Urinary bladder (tissue), 4 donors: ENCODE data around the gene SPATA12. TPM values are rescaled to one million over a fixed set of nuclear protein-coding genes. Genes with fewer than 3 reads are reported as not detected.

Experiments used
- DNase-seq: peaks from one replicate; pipeline ENCODE4 v3.0.0-alpha.2; 2015; ENCODE audit errors: extremely low spot score
- H3K27ac ChIP-seq: one replicate; pipeline ENCODE4 v1.5.1; 2013; ENCODE audit warnings: low read depth, mild to moderate bottlenecking, moderate library complexity
- H3K36me3 ChIP-seq: one replicate; pipeline ENCODE4 v1.6.1; 2013; ENCODE audit warnings: mild to moderate bottlenecking, moderate library complexity; ENCODE audit not compliant: insufficient read depth
- H3K4me1 ChIP-seq: one replicate; pipeline ENCODE4 v1.6.1; 2013; ENCODE audit warnings: mild to moderate bottlenecking, moderate library complexity; ENCODE audit not compliant: insufficient read depth
- H3K4me3 ChIP-seq: one replicate; pipeline ENCODE4 v1.5.1; 2013; ENCODE audit warnings: low read depth, low read length
- WGBS: extraction: QIAGEN DNeasy Blood & Tissue Kit; methylation state at CpG from one replicate; pipeline ENCODE4 v1.1.7; 2013; 5-methylcytosine and 5-hydroxymethylcytosine counted together
- polyA plus RNA-seq: library from polyadenylated mRNA; stranded (reverse); fragments of 200-250 nt; gene quantifications from one replicate; pipeline ENCODE4 v1.2.3, GENCODE V29; 2013
- total RNA-seq: library from RNA; depleted of rRNA; stranded (reverse); fragments of >200 nt; gene quantifications from one replicate; pipeline ENCODE4 v1.2.3, GENCODE V29; 2014
- donor health status: healthy with polysubstance abuse.
- donor health status: healthy.

Gene SPATA12
- total and polyA plus RNA-seq, 2 donors = 0.09 TPM; not detected in 1

DNA sequence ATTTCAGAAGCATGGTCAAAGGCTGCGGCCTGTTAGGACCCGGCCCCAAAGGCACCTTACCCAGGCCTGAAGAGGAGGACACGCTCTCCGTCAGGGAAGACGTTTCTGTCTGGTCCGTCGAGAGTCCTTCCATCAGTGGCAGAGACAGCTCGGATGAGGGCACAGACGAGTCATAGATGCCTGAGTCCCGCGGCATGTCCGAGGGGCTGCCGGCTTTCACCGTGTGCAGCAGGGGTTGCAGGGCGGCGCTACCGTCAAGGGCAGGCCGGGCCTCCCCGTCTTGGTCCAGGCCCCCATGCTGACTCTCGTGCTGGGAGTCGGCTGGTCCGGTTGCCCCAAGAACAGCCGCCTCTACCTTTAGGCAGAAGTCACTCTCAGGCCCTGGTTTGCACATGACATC is 37.1 kb downstream of the SPATA12 start:
- no peak for DNase-seq
- WGBS = 94% methylated on average over 23 of the region's 23 CpGs
- Histone ChIP-seq H3K4me3 (no peak overlapping the region), H3K27ac (no peak overlapping the region), H3K4me1 (no peaks in the 10 kb centered on the region), H3K36me3 (no peaks in the 10 kb centered on the region)

DNA sequence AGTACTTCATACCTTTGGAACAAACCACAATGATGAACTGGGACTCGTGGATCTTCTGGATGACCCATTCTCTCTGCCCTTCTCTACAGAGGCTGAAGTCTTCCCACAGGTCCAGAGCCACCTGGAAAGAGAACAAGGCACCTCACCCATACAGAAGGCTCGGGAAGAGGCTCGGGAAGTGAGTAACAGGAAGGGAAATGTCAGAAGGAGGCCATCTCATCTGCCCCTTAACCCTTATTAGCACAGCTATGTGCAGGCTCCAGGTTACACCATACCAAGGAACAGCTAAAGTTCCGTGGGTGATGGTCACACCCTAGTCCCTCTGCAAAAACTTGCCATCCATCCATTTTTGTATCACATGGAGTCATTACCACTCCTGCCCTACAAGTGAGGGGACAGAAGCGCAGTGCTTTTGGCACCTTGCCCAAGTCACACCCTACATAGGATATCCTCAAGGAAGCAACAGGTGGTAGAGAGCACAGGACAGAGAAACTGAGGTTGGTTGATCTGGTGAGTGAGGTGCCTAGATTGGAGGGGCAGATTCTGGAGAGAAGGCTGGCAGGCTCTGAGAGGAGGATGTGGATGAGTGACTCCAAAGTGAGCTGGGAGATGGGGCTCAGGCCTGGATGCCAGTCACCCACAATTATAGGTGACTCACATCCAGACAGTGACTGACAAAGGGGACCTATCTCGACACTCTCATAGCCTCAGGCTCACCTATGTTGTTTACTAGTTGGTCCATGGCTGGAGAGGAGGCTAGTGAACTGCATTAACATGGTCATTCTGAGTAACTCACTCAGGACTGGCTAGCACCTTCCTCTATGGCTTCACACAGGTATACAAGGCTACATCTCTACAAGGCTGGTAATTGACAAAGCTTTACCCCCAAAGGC is 38.2 kb downstream of the SPATA12 start:
- no peak for DNase-seq
- Histone ChIP-seq H3K36me3 (no peaks in the 10 kb centered on the region), H3K4me3 (no peak overlapping the region), H3K4me1 (no peaks in the 10 kb centered on the region), H3K27ac (no peak overlapping the region)
- WGBS = 81% methylated on average over 6 of the region's 6 CpGs

DNA sequence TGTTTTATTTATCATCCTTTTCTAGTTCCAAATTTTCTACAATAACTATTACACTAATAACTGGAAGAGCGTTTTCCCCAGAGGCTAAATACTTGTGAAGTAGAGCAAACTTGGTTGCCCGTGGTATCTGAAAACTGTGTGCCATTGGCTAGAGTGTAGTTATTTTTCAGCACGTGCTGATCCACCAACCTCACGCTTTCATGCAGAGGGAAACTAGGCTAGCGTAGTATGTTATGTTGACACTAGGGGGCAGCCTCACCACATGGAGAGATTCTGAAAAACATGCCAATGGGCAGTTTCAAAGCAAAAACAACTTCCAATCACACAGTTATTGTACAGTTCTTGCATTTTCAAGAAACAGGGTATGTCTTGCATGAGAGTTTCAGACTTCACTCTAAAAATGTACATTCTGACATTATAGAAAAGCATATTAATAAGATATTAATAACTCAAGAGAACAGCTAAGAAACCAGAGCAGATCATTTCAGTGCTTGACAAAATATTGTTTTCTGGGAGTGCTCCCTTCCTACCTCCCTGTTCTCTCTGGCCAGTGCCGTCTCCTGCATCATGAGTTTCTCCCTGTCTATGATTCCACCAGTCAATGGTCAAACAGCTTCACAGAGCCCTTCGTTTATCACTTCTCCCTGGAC is 39.7 kb downstream of the SPATA12 start:
- WGBS = 12% methylated on average over 7 of the region's 7 CpGs
- no peak for DNase-seq
- no peak overlapping the region for H3K4me3 ChIP-seq
- no peaks in the 10 kb centered on the region for H3K4me1 ChIP-seq
- no peaks in the 10 kb centered on the region for H3K36me3 ChIP-seq
- H3K27ac ChIP-seq = no peak overlapping the region

DNA sequence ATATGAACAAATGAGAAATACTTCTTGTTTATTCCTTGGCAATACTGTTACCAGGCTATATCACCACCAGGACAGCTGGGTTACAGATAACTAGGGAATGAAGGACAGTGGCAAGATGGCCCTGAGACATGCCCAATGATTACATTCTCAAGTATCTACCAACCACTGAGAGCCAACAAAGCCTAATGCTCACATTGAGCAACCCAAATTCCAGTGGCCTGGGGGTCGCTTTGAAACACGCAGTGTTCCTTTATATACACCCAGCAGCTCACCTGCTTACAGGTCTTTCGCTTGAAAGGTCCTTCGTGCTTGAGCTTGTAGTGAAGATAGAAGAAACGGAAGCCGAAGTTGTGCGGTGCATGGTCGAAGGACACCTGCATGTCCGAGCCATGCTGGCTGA is 45.1 kb downstream of the SPATA12 start:
- DNase-seq = no peak
- no peak overlapping the region for H3K27ac ChIP-seq
- no peaks in the 10 kb centered on the region for H3K36me3 ChIP-seq
- no peak overlapping the region for H3K4me3 ChIP-seq
- H3K4me1 ChIP-seq = no peaks in the 10 kb centered on the region
- 97% methylated on average over 9 of the region's 9 CpGs for WGBS

DNA sequence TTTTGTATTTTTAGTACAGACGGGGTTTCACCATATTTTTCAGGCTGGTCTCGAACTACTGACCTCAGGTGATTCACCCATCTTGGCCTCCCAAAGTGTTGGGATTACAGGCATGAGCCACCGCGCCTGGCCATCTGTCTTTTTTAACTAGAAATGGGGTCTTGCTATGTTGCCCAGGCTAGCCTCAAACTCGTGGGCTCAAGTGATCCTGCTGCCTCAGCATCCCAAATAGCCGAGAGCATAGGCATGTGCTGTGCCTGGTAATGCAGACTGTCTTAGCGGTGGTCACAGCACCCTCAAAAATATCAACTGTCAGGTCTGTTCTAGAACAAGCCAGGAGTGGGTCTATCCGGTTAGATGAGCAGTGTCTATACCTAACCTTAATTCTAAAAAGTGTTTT is 48.2 kb downstream of the SPATA12 start:
- 97% methylated on average over 8 of the region's 8 CpGs for WGBS
- no peak for DNase-seq
- Histone ChIP-seq H3K36me3 (no peaks in the 10 kb centered on the region), H3K27ac (no peak overlapping the region), H3K4me3 (no peak overlapping the region), H3K4me1 (no peaks in the 10 kb centered on the region)

DNA sequence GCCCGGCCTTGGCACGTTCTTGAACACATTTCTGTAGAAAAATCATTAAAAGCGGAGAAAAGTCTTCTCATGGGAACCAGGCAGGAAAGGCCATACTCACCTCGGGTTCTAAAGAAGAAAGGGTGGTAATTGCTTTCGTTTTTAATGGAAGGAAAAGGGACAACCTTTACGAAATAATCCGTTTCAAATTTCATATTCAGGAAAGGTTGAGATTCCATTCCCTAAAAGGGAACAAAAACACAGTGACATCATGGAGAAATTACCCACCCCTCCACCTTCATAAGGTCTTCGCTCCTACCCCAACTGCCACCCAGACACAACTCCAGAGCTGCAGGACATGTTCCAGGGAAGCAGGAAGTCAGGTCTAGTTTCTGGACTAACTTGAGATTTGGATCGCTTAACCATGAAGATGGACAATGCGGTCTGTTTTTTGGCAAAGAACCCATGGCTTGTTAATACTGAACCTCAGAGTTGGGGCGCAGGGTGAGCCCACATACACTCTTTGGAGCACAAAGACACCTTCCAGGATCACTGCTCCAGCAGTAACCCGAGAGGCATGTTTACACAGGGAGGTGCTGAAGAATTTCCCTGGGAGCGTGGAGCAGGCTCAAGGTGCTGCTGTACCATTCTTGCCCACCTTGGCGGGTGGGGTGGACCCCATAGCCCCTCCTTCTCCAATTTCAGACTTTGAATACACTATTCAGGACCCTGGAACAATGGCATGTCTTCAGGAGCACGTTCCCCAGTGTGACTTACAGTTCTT is 49.2 kb downstream of the SPATA12 start:
- H3K4me3 ChIP-seq = no peak overlapping the region

DNA sequence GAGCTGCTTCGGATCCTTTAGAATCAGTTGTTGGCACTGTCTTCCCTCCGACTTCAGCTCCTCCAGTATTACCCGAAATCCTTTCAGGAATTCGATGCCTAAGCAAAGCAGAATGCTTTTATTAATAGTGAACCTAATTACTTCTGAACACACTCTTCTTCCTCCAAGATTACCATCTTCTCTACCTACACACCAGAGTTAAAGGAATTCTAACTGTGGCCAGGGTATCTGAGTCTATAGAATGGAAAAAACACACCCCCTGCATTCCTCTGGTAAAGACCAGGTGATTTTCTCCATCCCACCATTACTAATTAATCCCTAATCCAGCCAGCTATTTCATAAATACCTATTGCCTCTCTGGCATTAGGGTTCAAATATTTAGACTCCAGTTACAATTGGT is 49.8 kb downstream of the SPATA12 start:
- Histone ChIP-seq H3K4me1 (no peaks in the 10 kb centered on the region), H3K4me3 (no peak overlapping the region), H3K36me3 (no peaks in the 10 kb centered on the region), H3K27ac (no peak overlapping the region)
- WGBS = 76% methylated on average over 4 of the region's 4 CpGs
- no peak for DNase-seq

More for the DNA sequence above, 49.2 kb downstream of the SPATA12 start:
- no peaks in the 10 kb centered on the region for H3K4me1 ChIP-seq
- no peak for DNase-seq
- no peaks in the 10 kb centered on the region for H3K36me3 ChIP-seq
- no peak overlapping the region for H3K27ac ChIP-seq
- 85% methylated on average over 15 of the region's 15 CpGs for WGBS

DNA sequence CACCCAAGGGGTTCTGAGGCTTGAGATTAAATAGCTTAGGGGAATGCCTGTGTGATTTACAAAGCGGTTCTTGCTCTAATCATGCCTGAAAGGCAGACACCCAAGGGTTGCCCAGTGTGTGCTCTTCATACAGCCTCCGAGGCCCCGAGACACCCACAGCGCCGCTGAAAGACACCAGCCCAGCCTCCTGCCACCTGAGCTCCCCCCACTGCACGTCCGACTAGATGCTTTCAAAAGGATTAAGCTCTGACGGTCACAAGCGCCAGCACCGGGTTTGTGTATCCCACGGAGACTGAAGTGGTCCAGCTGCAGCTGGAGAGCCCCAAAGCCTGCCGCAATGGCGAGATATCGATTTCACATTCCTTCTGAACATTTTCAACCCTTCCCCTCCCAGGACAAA is 50.3 kb downstream of the SPATA12 start:
- no peak overlapping the region for H3K27ac ChIP-seq
- no peak overlapping the region for H3K4me3 ChIP-seq
- H3K36me3 ChIP-seq = no peaks in the 10 kb centered on the region
- no peaks in the 10 kb centered on the region for H3K4me1 ChIP-seq
- WGBS = 45% methylated on average over 14 of the region's 14 CpGs
- DNase-seq = no peak

DNA sequence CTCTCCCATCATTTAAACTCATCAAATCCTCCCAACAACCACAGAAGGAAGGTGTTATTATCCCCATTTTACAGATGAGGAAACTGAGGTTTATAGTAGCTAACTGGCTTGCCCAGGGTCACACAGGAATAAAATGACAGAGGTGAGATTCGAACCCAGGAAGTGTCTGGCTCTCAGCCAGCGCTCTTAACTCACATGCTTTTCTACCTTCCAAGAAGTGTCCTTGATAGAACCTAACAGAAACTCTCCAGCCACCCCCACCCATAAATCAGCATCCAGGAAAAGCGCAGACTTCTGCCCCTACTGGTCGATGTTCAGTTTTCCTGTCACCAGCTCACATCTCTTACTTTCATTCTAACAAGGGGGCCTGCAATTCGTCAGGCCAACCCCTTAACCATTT is 51.7 kb downstream of the SPATA12 start:
- Histone ChIP-seq H3K4me1 (no peaks in the 10 kb centered on the region), H3K4me3 (no peak overlapping the region), H3K36me3 (no peaks in the 10 kb centered on the region), H3K27ac (no peak overlapping the region)
- no peak for DNase-seq
- 61% methylated on average over 5 of the region's 5 CpGs for WGBS

DNA sequence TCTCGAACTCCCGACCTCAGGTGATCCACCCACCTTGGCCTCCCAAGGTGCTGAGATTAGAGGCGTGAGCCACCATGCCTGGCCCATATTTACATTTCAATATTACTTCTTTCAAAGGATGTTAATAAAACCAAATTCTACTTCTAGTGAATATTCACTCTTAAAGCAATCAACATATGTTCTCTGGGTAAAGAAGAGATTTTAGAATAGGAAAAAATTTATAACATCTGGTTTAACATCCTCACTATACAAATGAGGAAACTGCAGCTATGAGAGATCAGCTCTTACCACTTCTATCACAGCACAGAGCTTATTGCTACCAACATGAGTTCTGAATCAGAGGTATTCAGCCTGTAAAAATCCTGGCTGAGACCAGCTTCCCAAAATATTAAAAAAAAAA is 56.0 kb downstream of the SPATA12 start:
- no peak for DNase-seq
- no peak overlapping the region for H3K4me3 ChIP-seq
- 93% methylated on average over 3 of the region's 3 CpGs for WGBS
- H3K36me3 ChIP-seq = no peaks in the 10 kb centered on the region
- no peaks in the 10 kb centered on the region for H3K4me1 ChIP-seq
- H3K27ac ChIP-seq = no peak overlapping the region

DNA sequence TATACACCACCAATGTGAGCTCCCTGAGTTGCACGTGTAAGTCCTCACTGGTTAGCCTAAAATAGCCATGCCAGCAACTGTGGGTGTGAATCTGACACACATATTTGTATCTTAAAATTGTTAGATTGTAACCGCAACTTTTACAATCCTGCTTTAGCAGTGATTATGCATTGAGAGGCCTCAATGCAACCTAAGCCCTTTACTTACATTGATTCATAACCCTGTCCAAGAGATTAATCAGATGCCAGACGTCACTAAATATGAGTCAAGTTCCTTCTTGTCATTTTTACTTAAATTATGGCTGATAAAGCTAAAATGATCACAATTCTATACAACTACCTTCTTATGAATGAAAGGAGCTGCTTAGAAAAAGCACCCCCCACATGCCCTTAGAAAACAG is 57.8 kb downstream of the SPATA12 start:
- no peaks in the 10 kb centered on the region for H3K36me3 ChIP-seq
- no peaks in the 10 kb centered on the region for H3K4me1 ChIP-seq
- no peak for DNase-seq
- H3K4me3 ChIP-seq = no peak overlapping the region
- WGBS = 44% methylated on average over 3 of the region's 3 CpGs
- no peak overlapping the region for H3K27ac ChIP-seq

DNA sequence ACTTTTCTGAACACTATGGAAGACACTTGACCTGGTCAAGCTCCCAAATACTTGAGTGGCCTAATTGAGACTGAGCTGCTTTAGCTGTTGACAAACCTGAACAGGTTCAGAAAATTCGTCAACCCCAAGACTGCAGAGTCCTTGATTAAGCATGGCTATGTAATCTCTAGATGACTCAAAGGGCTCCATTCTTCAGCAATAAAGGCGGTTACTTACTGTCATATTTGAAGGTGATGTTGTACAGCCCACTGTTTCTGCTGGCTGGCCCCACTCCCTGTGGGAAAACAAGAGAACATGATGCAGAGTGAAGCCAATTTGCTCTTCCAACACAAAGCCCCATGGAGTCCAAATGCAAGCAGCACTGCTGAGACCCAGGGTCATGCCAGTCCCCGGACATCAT is 59.6 kb downstream of the SPATA12 start:
- H3K36me3 ChIP-seq = no peaks in the 10 kb centered on the region
- no peak overlapping the region for H3K4me3 ChIP-seq
- H3K27ac ChIP-seq = no peak overlapping the region
- DNase-seq = no peak
- H3K4me1 ChIP-seq = no peaks in the 10 kb centered on the region
- 46% methylated on average over 3 of the region's 3 CpGs for WGBS

DNA sequence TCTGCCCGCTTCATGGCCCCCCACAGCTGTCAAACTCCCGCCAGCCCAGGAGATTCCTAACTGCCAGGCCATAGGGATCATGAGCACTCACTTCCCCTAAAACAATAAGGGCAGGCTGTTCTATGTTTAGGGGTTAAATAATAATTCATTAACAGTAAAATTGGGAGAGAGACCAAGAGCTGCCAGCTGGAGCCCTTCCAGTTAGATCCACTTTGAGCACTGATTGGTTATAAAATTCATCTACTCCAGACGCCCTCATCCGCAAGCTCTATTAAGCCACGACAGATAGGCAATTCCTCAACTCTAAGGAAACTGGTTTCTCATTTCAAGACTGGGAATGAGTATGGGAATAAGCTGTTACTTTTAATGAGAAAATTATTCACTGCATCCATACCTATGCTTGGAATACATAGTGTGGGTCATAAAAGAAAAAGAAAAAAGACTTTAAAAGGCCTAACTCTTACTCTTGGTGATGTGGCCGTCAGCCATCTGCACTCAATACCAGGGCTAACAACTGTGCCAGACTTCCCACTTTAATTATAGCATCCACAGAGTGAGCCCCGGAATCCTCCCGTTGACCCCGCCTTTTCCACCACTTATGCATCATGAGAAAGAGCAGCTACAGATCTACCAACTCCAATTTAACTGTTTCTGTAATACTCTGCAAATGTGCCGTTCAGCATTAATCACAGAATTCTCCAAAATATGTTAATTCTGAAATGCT is 60.1 kb downstream of the SPATA12 start:
- 49% methylated on average over 10 of the region's 10 CpGs for WGBS
- Histone ChIP-seq H3K36me3 (no peaks in the 10 kb centered on the region), H3K27ac (no peak overlapping the region), H3K4me3 (no peak overlapping the region), H3K4me1 (no peaks in the 10 kb centered on the region)
- no peak for DNase-seq
